Mesendoderm (in vitro differentiated cells): ENCODE measurements around the gene NPL. TPM values are rescaled to one million over a fixed set of nuclear protein-coding genes. Genes with fewer than 3 reads are reported as not detected.
A peak's percentile ranks its signal among the peaks of the same experiment; 100 is the strongest.

Experiments
- DNase-seq: peaks from one replicate; pipeline ENCODE4 v3.0.0; 2013
- H2AK5ac ChIP-seq: 2 replicates; pipeline ENCODE4 v1.6.1; 2013; ENCODE audit warnings: low read length, inconsistent platforms
- H2BK120ac ChIP-seq: 2 replicates; pipeline ENCODE4 v1.6.1; 2013; ENCODE audit warnings: low read depth, mild to moderate bottlenecking, low read length, moderate library complexity, mixed read lengths
- H2BK15ac ChIP-seq: replicated peaks from 2 replicates; pipeline ENCODE4 v1.6.1; 2013; ENCODE audit warnings: low read depth, mild to moderate bottlenecking, moderate library complexity
- H2BK5ac ChIP-seq: 2 replicates; pipeline ENCODE4 v1.6.1; 2013; ENCODE audit warnings: low read length, inconsistent platforms
- H3K18ac ChIP-seq: 2 replicates; pipeline ENCODE4 v1.6.1; 2013; ENCODE audit warnings: mild to moderate bottlenecking, low read length, mixed read lengths
- H3K23ac ChIP-seq: one replicate; pipeline ENCODE4 v1.6.1; 2013; ENCODE audit warnings: low read length
- H3K27ac ChIP-seq: 2 replicates; pipeline ENCODE4 v1.5.1; 2013; ENCODE audit warnings: low read depth, mild to moderate bottlenecking, inconsistent platforms, low read length, moderate library complexity
- H3K27me3 ChIP-seq: 2 replicates; pipeline ENCODE4 v1.6.1; 2013; ENCODE audit warnings: low read length, control low read depth, mild to moderate bottlenecking, inconsistent platforms; ENCODE audit not compliant: insufficient read depth, poor library complexity
- H3K36me3 ChIP-seq: 2 replicates; pipeline ENCODE4 v1.6.1; 2013; ENCODE audit warnings: low read length, inconsistent platforms; ENCODE audit not compliant: control insufficient read depth, insufficient read depth
- H3K4ac ChIP-seq: one replicate; pipeline ENCODE4 v1.6.1; 2013; ENCODE audit warnings: low read depth, mild to moderate bottlenecking, low read length, moderate library complexity
- H3K4me1 ChIP-seq: 2 replicates; pipeline ENCODE4 v1.6.1; 2013; ENCODE audit warnings: low read depth, low read length, inconsistent platforms; ENCODE audit not compliant: control insufficient read depth
- H3K4me2 ChIP-seq: 2 replicates; pipeline ENCODE4 v1.6.1; 2013; ENCODE audit warnings: low read length
- H3K4me3 ChIP-seq: 2 replicates; pipeline ENCODE4 v1.5.1; 2013; ENCODE audit warnings: mild to moderate bottlenecking, low read length
- H3K56ac ChIP-seq: one replicate; pipeline ENCODE4 v1.6.1; 2013; ENCODE audit warnings: low read length
- H3K79me1 ChIP-seq: 2 replicates; pipeline ENCODE4 v1.6.1; 2013; ENCODE audit warnings: low read length, inconsistent platforms
- H3K79me2 ChIP-seq: 2 replicates; pipeline ENCODE4 v1.6.1; 2013; ENCODE audit warnings: mild to moderate bottlenecking, low read length; ENCODE audit not compliant: control insufficient read depth, insufficient read depth
- H3K9ac ChIP-seq: 2 replicates; pipeline ENCODE4 v1.6.1; 2013; ENCODE audit warnings: low read length, inconsistent platforms
- H4K5ac ChIP-seq: one replicate; pipeline ENCODE4 v1.6.1; 2013; ENCODE audit warnings: low read length
- H4K8ac ChIP-seq: one replicate; pipeline ENCODE4 v1.6.1; 2013; ENCODE audit warnings: low read depth, mild to moderate bottlenecking, control low read depth, low read length, moderate library complexity
- WGBS: extraction: QIAGEN DNeasy Blood & Tissue Kit; methylation state at CpG from one replicate; pipeline ENCODE4 v1.1.7; 2013; ENCODE audit warnings: low lambda C conversion rate, missing lambda C conversion rate; ENCODE audit not compliant: insufficient coverage; ENCODE audit errors: extremely low coverage; 5-methylcytosine and 5-hydroxymethylcytosine counted together
- polyA plus RNA-seq, 2 experiments: library from polyadenylated mRNA; stranded (reverse); fragments of 200-250 nt; gene quantifications; one replicate each; pipeline ENCODE4 v1.2.3, GENCODE V29; 2013

Gene NPL
- 2.9 TPM for polyA plus RNA-seq (2013, experiment 1 of 2)
- polyA plus RNA-seq (2013, experiment 2 of 2), result 2.8 TPM

GRCh38 chr1:182789138-182790076 is at the start of gene NPL:
Gene NPL, plus strand, starts transcription at chr1:182789773. Its CDS starts 4,599 bp downstream, at chr1:182794372.
- Histone ChIP-seq H3K79me1 (no peaks in the 10 kb centered on the region), H3K27ac (no peak within 1 kb of the TSS), H3K4me2 (peak within 1 kb of the TSS; percentile 93), H3K56ac (peak within 1 kb of the TSS; percentile 91), H2AK5ac (no peak within 1 kb of the TSS), H3K4me3 (peak within 1 kb of the TSS; percentile 55), H3K18ac (no peak within 1 kb of the TSS), H3K4ac (peak within 1 kb of the TSS; percentile 5), H4K5ac (no peak within 1 kb of the TSS), H2BK15ac (peak within 1 kb of the TSS; percentile 76), H3K79me2 (no peaks in the 10 kb centered on the region), H3K36me3 (no peaks in the 10 kb centered on the region), H2BK120ac (no peak within 1 kb of the TSS), H2BK5ac (no peak within 1 kb of the TSS), H3K4me1 (no peaks in the 10 kb centered on the region), H3K9ac (peak within 1 kb of the TSS; percentile 87), H4K8ac (no peak within 1 kb of the TSS), H3K27me3 (peaks cover 5% of the 10 kb centered on the region), H3K23ac (peak within 1 kb of the TSS; percentile 20)
- peak; percentile 79 for DNase-seq
- no CpG with 5 or more reads among the region's 93 CpGs for WGBS

- H2BK5ac ChIP-seq, result no peak overlapping the region
- H3K79me1 ChIP-seq, result no peaks in the 10 kb centered on the region
- peak overlapping the region; percentile 34 for H3K9ac ChIP-seq
- H3K27me3 ChIP-seq, result no peaks in the 10 kb centered on the region
- no peak overlapping the region for H3K18ac ChIP-seq
- no peak overlapping the region for H4K5ac ChIP-seq
- no CpG with 5 or more reads among the region's 1 CpG for WGBS
- H3K4me3 ChIP-seq, result no peak overlapping the region
- no peak for DNase-seq
- no peak overlapping the region for H4K8ac ChIP-seq
- no peaks in the 10 kb centered on the region for H3K79me2 ChIP-seq
- H3K56ac ChIP-seq, result no peak overlapping the region
- H2AK5ac ChIP-seq, result no peak overlapping the region
- H2BK120ac ChIP-seq, result no peak overlapping the region
- H3K36me3 ChIP-seq, result no peaks in the 10 kb centered on the region
- H3K4ac ChIP-seq, result no peak overlapping the region
- H3K23ac ChIP-seq, result no peak overlapping the region
- no peak overlapping the region for H2BK15ac ChIP-seq
- H3K4me2 ChIP-seq, result no peak overlapping the region
- H3K4me1 ChIP-seq, result peaks cover 11% of the 10 kb centered on the region
- no peak overlapping the region for H3K27ac ChIP-seq
Measured at GRCh38 chr1:182740120-182740519, 49.5 kb upstream of the NPL start.

- H2AK5ac ChIP-seq, result no peak overlapping the region
- no peaks in the 10 kb centered on the region for H3K36me3 ChIP-seq
- no peak overlapping the region for H3K23ac ChIP-seq
- H3K79me1 ChIP-seq, result no peaks in the 10 kb centered on the region
- H2BK120ac ChIP-seq, result no peak overlapping the region
- no peak overlapping the region for H3K4ac ChIP-seq
- H2BK15ac ChIP-seq, result no peak overlapping the region
- H2BK5ac ChIP-seq, result no peak overlapping the region
- H3K4me1 ChIP-seq, result peaks cover 8% of the 10 kb centered on the region
- no peak for DNase-seq
- H3K79me2 ChIP-seq, result no peaks in the 10 kb centered on the region
- H4K5ac ChIP-seq, result no peak overlapping the region
- no CpG with 5 or more reads among the region's 1 CpG for WGBS
- no peaks in the 10 kb centered on the region for H3K27me3 ChIP-seq
- H3K27ac ChIP-seq, result no peak overlapping the region
- no peak overlapping the region for H3K9ac ChIP-seq
- H3K56ac ChIP-seq, result no peak overlapping the region
- H3K18ac ChIP-seq, result no peak overlapping the region
- H3K4me2 ChIP-seq, result no peak overlapping the region
- H4K8ac ChIP-seq, result no peak overlapping the region
- no peak overlapping the region for H3K4me3 ChIP-seq
Measured at GRCh38 chr1:182742780-182743179, 46.8 kb upstream of the NPL start.

GRCh38 chr1:182752077-182752988 is 37.2 kb upstream of the NPL start:
- H3K27ac ChIP-seq, result no peak overlapping the region
- H3K4me3 ChIP-seq, result no peak overlapping the region
- no peak overlapping the region for H2BK120ac ChIP-seq
- H3K56ac ChIP-seq, result no peak overlapping the region
- H2BK5ac ChIP-seq, result no peak overlapping the region
- H3K9ac ChIP-seq, result no peak overlapping the region
- no peaks in the 10 kb centered on the region for H3K27me3 ChIP-seq
- no peaks in the 10 kb centered on the region for H3K4me1 ChIP-seq
- DNase-seq, result peak; percentile 70
- H3K79me2 ChIP-seq, result no peaks in the 10 kb centered on the region
- H3K23ac ChIP-seq, result no peak overlapping the region
- H4K5ac ChIP-seq, result no peak overlapping the region
- H4K8ac ChIP-seq, result no peak overlapping the region
- H3K36me3 ChIP-seq, result no peaks in the 10 kb centered on the region
- no peak overlapping the region for H2BK15ac ChIP-seq
- no peak overlapping the region for H3K4me2 ChIP-seq
- no peak overlapping the region for H3K4ac ChIP-seq
- H2AK5ac ChIP-seq, result no peak overlapping the region
- H3K79me1 ChIP-seq, result no peaks in the 10 kb centered on the region
- WGBS, result no CpG with 5 or more reads among the region's 14 CpGs
- H3K18ac ChIP-seq, result no peak overlapping the region

GRCh38 chr1:182754087-182754486 is 35.5 kb upstream of the NPL start:
- H3K79me2 ChIP-seq, result no peaks in the 10 kb centered on the region
- H3K4me3 ChIP-seq, result no peak overlapping the region
- no peak overlapping the region for H4K5ac ChIP-seq
- H3K4ac ChIP-seq, result no peak overlapping the region
- no peaks in the 10 kb centered on the region for H3K79me1 ChIP-seq
- peak; percentile 13 for DNase-seq
- H2BK120ac ChIP-seq, result no peak overlapping the region
- H3K36me3 ChIP-seq, result no peaks in the 10 kb centered on the region
- no peak overlapping the region for H2BK5ac ChIP-seq
- no peak overlapping the region for H3K9ac ChIP-seq
- no peak overlapping the region for H2BK15ac ChIP-seq
- H3K4me2 ChIP-seq, result no peak overlapping the region
- no peaks in the 10 kb centered on the region for H3K4me1 ChIP-seq
- WGBS, result no CpG with 5 or more reads among the region's 7 CpGs
- H2AK5ac ChIP-seq, result no peak overlapping the region
- H3K27ac ChIP-seq, result no peak overlapping the region
- H3K23ac ChIP-seq, result no peak overlapping the region
- H3K27me3 ChIP-seq, result no peaks in the 10 kb centered on the region
- no peak overlapping the region for H3K56ac ChIP-seq
- H3K18ac ChIP-seq, result no peak overlapping the region
- no peak overlapping the region for H4K8ac ChIP-seq
